ENCODE results near the gene CAVIN4. TPM values are rescaled to one million over a fixed set of nuclear protein-coding genes. Genes with fewer than 3 reads are reported as not detected.
A peak's percentile ranks its signal among the peaks of the same experiment; 100 is the strongest.

CAVIN4 gene
- total RNA-seq, 1 experiment from 2014 or later: 0.59 TPM

DNA sequence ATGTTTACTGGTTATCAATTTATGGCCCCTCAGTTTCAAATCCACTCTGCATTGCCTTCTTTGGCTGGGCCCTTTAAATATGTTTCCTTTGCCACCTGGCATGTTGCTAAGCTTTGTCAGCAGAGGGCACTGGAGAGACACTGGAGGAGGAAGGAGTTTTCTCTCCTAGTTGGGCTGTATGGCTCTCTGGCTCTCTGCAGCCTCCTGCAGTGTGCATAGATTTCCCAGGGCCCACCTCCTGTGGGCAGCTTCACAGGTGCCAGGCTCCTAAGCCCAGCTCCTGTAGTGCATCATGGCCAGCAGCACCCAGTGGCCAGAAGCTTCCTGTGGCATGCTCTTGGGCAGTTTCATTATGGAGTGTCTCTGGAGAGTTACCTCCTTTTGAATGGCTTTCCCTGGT is 23.3 kb downstream of the CAVIN4 start:
- peak; percentile 65 for ATAC-seq
- RAD21 ChIA-PET (ENCODE audit: low non-redundant PET in 1 of 2, low total read pairs in 2 of 2, uncharacterized antibody in 2 of 2, unreplicated experiment in 2 of 2): interaction anchor here (0.6 to 2.2 kb wide), 4 partner anchors 215 to 711 kb away, joined by 3 to 16 read pairs (median 6); no protein-coding TSS in a partner anchor

More for the DNA sequence above, 23.3 kb downstream of the CAVIN4 start:
- peaks cover 12 to 25% of the 10 kb centered on the region in 2 experiments for H3K4me1 ChIP-seq (ENCODE audit: control insufficient read depth in 1 of 2, insufficient read depth in 2 of 2, low read length in 2 of 2)
- ChIA-PET CTCF (interaction anchor here (0.8 to 4.9 kb wide), 16 partner anchors 9 to 1438 kb away, joined by 3 to 152 read pairs (median 6); no protein-coding TSS in a partner anchor), POLR2A (interaction anchor here (1.5 kb wide), 1 partner anchor 710 kb away, joined by 8 read pairs; no protein-coding TSS in a partner anchor)
- H2AFZ ChIP-seq (ENCODE audit: low read depth, low read length, poor library complexity, severe bottlenecking): peak overlapping the region; percentile 87
- H3K9me3 ChIP-seq (ENCODE audit: control insufficient read depth in 1 of 2, insufficient read depth in 1 of 2, low read depth in 1 of 2, low read length in 2 of 2): no peaks in the 10 kb centered on the region
- H3K4me2 ChIP-seq (ENCODE audit: low read length): no peak overlapping the region
- H3K36me3 ChIP-seq (ENCODE audit: control insufficient read depth in 1 of 2, insufficient read depth in 2 of 2, low read length in 2 of 2): no peaks in the 10 kb centered on the region
- H4K20me1 ChIP-seq (ENCODE audit: insufficient read depth): no peaks in the 10 kb centered on the region
- no TSS peak for BruUV-seq (replicated peaks)
- H3K4me3 ChIP-seq (replicated peaks in 1 of 2; ENCODE audit: low read depth in 1 of 2, low read length in 2 of 2): no peak overlapping the region
- no peaks in the 10 kb centered on the region for H3K9me2 ChIP-seq (ENCODE audit: insufficient read depth)
- peak; percentile 61 for DNase-seq (ENCODE audit: low read depth, low spot score)
- H3K27ac ChIP-seq (ENCODE audit: low read depth, low read length): no peak overlapping the region
- intact Hi-C loops (cut with micrococcal nuclease): loop anchor here (5.0 kb wide), 1 partner anchor 796 kb away; the partner anchor contains the start of genes MRPL50 and ZNF189
- TF ChIP-seq SRF (IDR thresholded peaks at IDR 0.05; ENCODE audit: low read depth) (peak; percentile 80), CTCF (IDR thresholded peaks at IDR 0.05 in 2 of 3, conservative IDR thresholded peaks at IDR 0.05 in 1 of 3; ENCODE audit: borderline replicate concordance in 1 of 3, insufficient read depth in 1 of 3, low read depth in 2 of 3, low read length in 2 of 3) (peak; percentile 54 to 83 (median 77); a peak in 5 of 6 replicates), MAX (IDR thresholded peaks at IDR 0.05) (no peak), ZNF274 (IDR thresholded peaks at IDR 0.05; ENCODE audit: low read depth, low read length) (no peak), JUND (IDR thresholded peaks at IDR 0.05) (no peak), RAD21 (IDR thresholded peaks at IDR 0.05; ENCODE audit: low read depth) (peak; percentile 66)
- no peaks in the 10 kb centered on the region for H3K27me3 ChIP-seq (ENCODE audit: insufficient read depth, low read length)
- no peak overlapping the region for H3K9ac ChIP-seq (ENCODE audit: low read length)
- H3K79me2 ChIP-seq (ENCODE audit: insufficient read depth, low read length): no peaks in the 10 kb centered on the region

Measured in HCT116 (cell line).